ENCODE measurements around the gene SRCAP.

SRCAP gene

DNA sequence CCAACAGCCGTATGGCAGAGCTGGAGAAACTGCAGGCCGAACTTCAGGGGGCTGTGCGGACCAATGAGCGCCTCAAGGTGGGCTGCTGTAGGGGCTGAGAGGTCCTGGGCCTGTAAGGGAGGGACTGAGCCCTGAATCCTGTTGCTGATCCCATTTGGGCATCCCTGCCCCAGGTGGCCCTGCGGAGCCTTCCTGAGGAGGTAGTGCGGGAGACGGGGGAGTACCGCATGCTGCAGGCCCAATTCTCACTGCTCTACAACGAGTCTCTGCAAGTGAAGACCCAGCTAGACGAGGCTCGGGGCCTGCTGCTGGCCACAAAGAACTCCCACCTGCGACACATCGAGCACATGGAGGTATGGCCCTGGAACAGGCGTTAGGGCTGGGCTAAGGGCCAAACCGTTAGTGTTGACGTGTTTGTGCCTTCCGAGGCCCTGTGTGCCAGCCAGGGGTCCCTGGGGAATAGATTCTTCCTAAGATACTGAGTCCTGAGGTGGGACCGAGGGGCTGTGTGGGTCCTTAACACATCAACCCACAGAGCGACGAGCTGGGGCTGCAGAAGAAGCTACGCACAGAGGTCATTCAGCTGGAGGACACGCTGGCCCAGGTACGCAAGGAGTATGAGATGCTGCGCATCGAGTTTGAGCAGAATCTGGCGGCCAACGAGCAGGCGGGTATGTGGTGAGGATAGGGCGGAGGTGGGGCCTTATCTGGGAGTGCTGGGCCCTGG is 67.4 kb downstream of the SRCAP start:
- H3K4me2 ChIP-seq (ENCODE audit: low read depth, low read length, poor library complexity, severe bottlenecking), result no peak overlapping the region
- no peak overlapping the region for H3K4me3 ChIP-seq (ENCODE audit: low read length, poor library complexity, severe bottlenecking)
- no peak for TF ChIP-seq EZH2phosphoT487 (IDR thresholded peaks at IDR 0.05; ENCODE audit: borderline replicate concordance)
- TF ChIP-seq, protein P1, sequence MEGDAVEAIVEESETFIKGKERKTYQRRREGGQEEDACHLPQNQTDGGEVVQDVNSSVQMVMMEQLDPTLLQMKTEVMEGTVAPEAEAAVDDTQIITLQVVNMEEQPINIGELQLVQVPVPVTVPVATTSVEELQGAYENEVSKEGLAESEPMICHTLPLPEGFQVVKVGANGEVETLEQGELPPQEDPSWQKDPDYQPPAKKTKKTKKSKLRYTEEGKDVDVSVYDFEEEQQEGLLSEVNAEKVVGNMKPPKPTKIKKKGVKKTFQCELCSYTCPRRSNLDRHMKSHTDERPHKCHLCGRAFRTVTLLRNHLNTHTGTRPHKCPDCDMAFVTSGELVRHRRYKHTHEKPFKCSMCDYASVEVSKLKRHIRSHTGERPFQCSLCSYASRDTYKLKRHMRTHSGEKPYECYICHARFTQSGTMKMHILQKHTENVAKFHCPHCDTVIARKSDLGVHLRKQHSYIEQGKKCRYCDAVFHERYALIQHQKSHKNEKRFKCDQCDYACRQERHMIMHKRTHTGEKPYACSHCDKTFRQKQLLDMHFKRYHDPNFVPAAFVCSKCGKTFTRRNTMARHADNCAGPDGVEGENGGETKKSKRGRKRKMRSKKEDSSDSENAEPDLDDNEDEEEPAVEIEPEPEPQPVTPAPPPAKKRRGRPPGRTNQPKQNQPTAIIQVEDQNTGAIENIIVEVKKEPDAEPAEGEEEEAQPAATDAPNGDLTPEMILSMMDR (conservative IDR thresholded peaks at IDR 0.05; ENCODE audit: low read length), result no peak
- H3K9me3 ChIP-seq (ENCODE audit: insufficient read depth, low read depth, low read length), result no peaks in the 10 kb centered on the region
- H3K36me3 ChIP-seq (ENCODE audit: insufficient read depth, low read length), result peaks cover 71% of the 10 kb centered on the region; the same call in 1 of the 2 replicates
- no peaks in the 10 kb centered on the region for H3K9me2 ChIP-seq (replicated peaks; ENCODE audit: low read depth, low read length)
- peaks cover 17% of the 10 kb centered on the region for H3K4me1 ChIP-seq (ENCODE audit: insufficient read depth, low read length, poor library complexity, severe bottlenecking)
- H4K20me1 ChIP-seq (ENCODE audit: insufficient read depth, low read length, poor library complexity, severe bottlenecking), result peaks cover 22% of the 10 kb centered on the region
- peaks cover 28% of the 10 kb centered on the region for H3K79me2 ChIP-seq (ENCODE audit: insufficient read depth, low read length)
- H3K27me3 ChIP-seq (ENCODE audit: insufficient read depth, low read length, poor library complexity, severe bottlenecking), result no peaks in the 10 kb centered on the region
- no peak overlapping the region for H3K9ac ChIP-seq (ENCODE audit: low read depth, low read length, poor library complexity, severe bottlenecking)
- H3F3A ChIP-seq (ENCODE audit: low read depth), result no peaks in the 10 kb centered on the region
- no peak overlapping the region for H2AFZ ChIP-seq (ENCODE audit: low read length)

DNA sequence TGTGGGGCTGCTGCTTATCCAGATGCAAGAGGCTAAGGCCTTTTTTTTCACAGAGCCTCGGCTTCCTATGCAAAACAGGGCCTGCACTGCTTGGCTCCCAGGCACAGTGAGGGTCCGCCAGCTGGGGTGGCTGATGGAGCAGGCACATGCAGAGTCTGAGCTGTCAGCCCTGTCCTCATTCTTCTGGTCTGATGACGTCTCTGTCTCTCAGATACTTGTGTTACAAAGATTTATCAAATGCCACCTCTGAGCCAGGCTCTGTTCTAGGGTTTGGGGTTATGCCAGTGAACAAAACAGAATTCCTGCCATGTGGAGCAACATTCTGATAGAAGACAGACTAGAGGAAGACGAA is 67.9 kb downstream of the SRCAP start:
- Histone ChIP-seq H3K79me2 (ENCODE audit: insufficient read depth, low read length) (peaks cover 28% of the 10 kb centered on the region), H3K4me1 (ENCODE audit: insufficient read depth, low read length, poor library complexity, severe bottlenecking) (peaks cover 17% of the 10 kb centered on the region), H3K9ac (ENCODE audit: low read depth, low read length, poor library complexity, severe bottlenecking) (no peak overlapping the region), H4K20me1 (ENCODE audit: insufficient read depth, low read length, poor library complexity, severe bottlenecking) (peaks cover 22% of the 10 kb centered on the region), H3K36me3 (ENCODE audit: insufficient read depth, low read length) (peaks cover 76% of the 10 kb centered on the region; the same call in 1 of the 2 replicates), H3K4me2 (ENCODE audit: low read depth, low read length, poor library complexity, severe bottlenecking) (no peak overlapping the region), H3K27me3 (ENCODE audit: insufficient read depth, low read length, poor library complexity, severe bottlenecking) (no peaks in the 10 kb centered on the region), H3K4me3 (ENCODE audit: low read length, poor library complexity, severe bottlenecking) (no peak overlapping the region), H3K9me3 (ENCODE audit: insufficient read depth, low read depth, low read length) (no peaks in the 10 kb centered on the region), H3K9me2 (replicated peaks; ENCODE audit: low read depth, low read length) (no peaks in the 10 kb centered on the region), H3F3A (ENCODE audit: low read depth) (no peaks in the 10 kb centered on the region), H2AFZ (ENCODE audit: low read length) (no peak overlapping the region)
- TF ChIP-seq, protein P1 (conservative IDR thresholded peaks at IDR 0.05; ENCODE audit: low read length), result no peak
- TF ChIP-seq EZH2phosphoT487 (IDR thresholded peaks at IDR 0.05; ENCODE audit: borderline replicate concordance), result no peak

DNA sequence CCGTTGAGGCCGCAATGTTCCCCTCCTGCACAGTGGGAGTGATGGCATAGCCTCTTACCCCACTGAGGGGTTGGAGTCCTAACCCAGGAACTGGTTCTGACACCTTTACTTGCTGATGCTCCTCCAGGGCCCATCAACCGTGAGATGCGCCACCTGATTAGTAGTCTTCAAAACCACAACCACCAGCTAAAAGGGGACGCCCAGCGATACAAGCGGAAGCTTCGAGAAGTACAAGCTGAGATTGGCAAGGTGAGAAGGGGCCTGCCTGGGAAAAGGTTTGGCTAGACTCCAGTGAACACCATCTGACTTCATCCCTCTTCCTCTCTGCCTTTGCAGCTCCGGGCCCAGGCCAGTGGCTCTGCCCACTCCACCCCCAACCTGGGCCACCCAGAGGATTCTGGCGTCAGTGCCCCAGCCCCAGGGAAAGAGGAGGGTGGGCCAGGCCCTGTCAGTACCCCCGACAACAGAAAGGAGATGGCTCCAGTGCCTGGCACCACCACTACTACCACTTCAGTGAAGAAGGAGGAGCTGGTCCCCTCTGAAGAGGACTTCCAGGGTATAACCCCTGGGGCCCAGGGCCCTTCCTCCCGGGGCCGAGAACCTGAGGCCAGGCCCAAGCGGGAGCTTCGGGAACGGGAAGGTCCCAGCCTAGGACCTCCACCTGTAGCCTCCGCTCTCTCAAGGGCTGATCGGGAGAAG is 68.9 kb downstream of the SRCAP start:
- no peaks in the 10 kb centered on the region for H3F3A ChIP-seq (ENCODE audit: low read depth)
- peaks cover 86% of the 10 kb centered on the region; the same call in 1 of the 2 replicates for H3K36me3 ChIP-seq (ENCODE audit: insufficient read depth, low read length)
- no peaks in the 10 kb centered on the region for H3K9me3 ChIP-seq (ENCODE audit: insufficient read depth, low read depth, low read length)
- TF ChIP-seq, protein P1 (conservative IDR thresholded peaks at IDR 0.05; ENCODE audit: low read length), result no peak
- TF ChIP-seq EZH2phosphoT487 (IDR thresholded peaks at IDR 0.05; ENCODE audit: borderline replicate concordance), result no peak
- H3K4me3 ChIP-seq (ENCODE audit: low read length, poor library complexity, severe bottlenecking), result no peak overlapping the region
- H3K4me2 ChIP-seq (ENCODE audit: low read depth, low read length, poor library complexity, severe bottlenecking), result no peak overlapping the region
- no peak overlapping the region for H2AFZ ChIP-seq (ENCODE audit: low read length)
- peaks cover 21% of the 10 kb centered on the region for H4K20me1 ChIP-seq (ENCODE audit: insufficient read depth, low read length, poor library complexity, severe bottlenecking)
- H3K27me3 ChIP-seq (ENCODE audit: insufficient read depth, low read length, poor library complexity, severe bottlenecking), result no peaks in the 10 kb centered on the region
- peaks cover 20% of the 10 kb centered on the region for H3K79me2 ChIP-seq (ENCODE audit: insufficient read depth, low read length)
- no peaks in the 10 kb centered on the region for H3K9me2 ChIP-seq (replicated peaks; ENCODE audit: low read depth, low read length)
- H3K9ac ChIP-seq (ENCODE audit: low read depth, low read length, poor library complexity, severe bottlenecking), result no peak overlapping the region
- H3K4me1 ChIP-seq (ENCODE audit: insufficient read depth, low read length, poor library complexity, severe bottlenecking), result peaks cover 13% of the 10 kb centered on the region

Data from Loucy (cell line).